ENCODE results near the gene MAML1.
"Not testable (repeated sequence)": the region's sequence is repeated elsewhere in the genome, so short reads cannot be mapped to it uniquely, and the experiment has no call there.

MAML1 gene

GRCh38 chr5:179769796-179770195 is 37.2 kb downstream of the MAML1 start:
- no peak for DNase-seq

GRCh38 chr5:179771311-179771895 is 38.8 kb downstream of the MAML1 start:
- DNase-seq = no peak

GRCh38 chr5:179772351-179772750 is 39.7 kb downstream of the MAML1 start:
- no peak for DNase-seq

- no peak for DNase-seq
Measured at GRCh38 chr5:179773686-179774040, 41.0 kb downstream of the MAML1 start.

GRCh38 chr5:179774442-179774841 is 41.8 kb downstream of the MAML1 start:
- no peak for DNase-seq

GRCh38 chr5:179776411-179776938 is 43.9 kb downstream of the MAML1 start:
- no peak for DNase-seq

- DNase-seq = no peak
Measured at GRCh38 chr5:179777456-179777855, 44.8 kb downstream of the MAML1 start.

GRCh38 chr5:179777909-179778308 is 45.3 kb downstream of the MAML1 start:
- DNase-seq = no peak

- no peak for DNase-seq
Measured at GRCh38 chr5:179778591-179778990, 46.0 kb downstream of the MAML1 start.

- no peak for DNase-seq
Measured at GRCh38 chr5:179779826-179780225, 47.2 kb downstream of the MAML1 start.

- no peak for DNase-seq
Measured at GRCh38 chr5:179780362-179780761, 47.7 kb downstream of the MAML1 start.

- DNase-seq = no peak
Measured at GRCh38 chr5:179781846-179782245, 49.2 kb downstream of the MAML1 start.

- no peak for DNase-seq
Measured at GRCh38 chr5:179783128-179783527, 50.5 kb downstream of the MAML1 start.

GRCh38 chr5:179786861-179787260 is 54.2 kb downstream of the MAML1 start:
- DNase-seq = no peak

- DNase-seq = no peak
Measured at GRCh38 chr5:179788193-179788854, 55.7 kb downstream of the MAML1 start.

- DNase-seq = not testable (repeated sequence)
Measured at GRCh38 chr5:179789278-179789677, 56.7 kb downstream of the MAML1 start.

GRCh38 chr5:179791881-179792611 is 59.4 kb downstream of the MAML1 start:
- no peak for DNase-seq

- no peak for DNase-seq
Measured at GRCh38 chr5:179792612-179793467, 60.2 kb downstream of the MAML1 start.

GRCh38 chr5:179793468-179794139 is 61.0 kb downstream of the MAML1 start, which contains the start of gene LTC4S:
LTC4S (plus strand) TSS chr5:179793986; CDS start chr5:179794081, 95 bp downstream.
- DNase-seq = peak; percentile 48

- no peak for DNase-seq
Measured at GRCh38 chr5:179794171-179794570, 61.5 kb downstream of the MAML1 start.

GRCh38 chr5:179794575-179794974 is 62.0 kb downstream of the MAML1 start:
- no peak for DNase-seq
